K562 (cell line): ENCODE measurements around the gene WFIKKN1. TPM values are rescaled to one million over a fixed set of nuclear protein-coding genes. Genes with fewer than 3 reads are reported as not detected.

Source experiments
- ATAC-seq: fragments of 200-7000 bp; cut with Tn5 transposase; 3 replicates; pipeline ENCODE4 v1.9.1; 2020; ENCODE audit warnings: moderate library complexity
- BruUV-seq: library from RNA; stranded (reverse); fragments of 400-500 nt; replicated peaks from 2 replicates; lab custom pipeline; 2021; lab: Mats Ljungman, UMichigan
- CTCF ChIA-PET: fragments of 300-600 bp; formaldehyde crosslinking; extraction: SDS; loops from one replicate; lab custom pipeline; 2021; ENCODE audit warnings: low intra/inter-chr PET ratio; lab: Yijun Ruan, JAX
- POLR2A ChIA-PET: fragments of 300-600, 350-650 bp; sonication (Branson Sonifier 250); formaldehyde crosslinking; extraction: SDS; loops from one replicate; lab custom pipeline; 2021; ENCODE audit warnings: antibody characterized with exemption, inconsistent platforms; lab: Yijun Ruan, JAX
- DNase-seq, 4 experiments: peaks; one replicate each; pipeline versions ENCODE4 v3.0.0 to v3.0.0-alpha.2; 2011 to 2018; ENCODE audit warnings: low spot score in 3 of 4, mixed read lengths in 3 of 4; ENCODE audit errors: extremely low read depth in 1 of 4
- FAIRE-seq: peaks from 2 replicates; lab custom pipeline; 2011; peaks lifted over from hg19 to GRCh38; lab: Jason Lieb, UNC
- H2AFZ ChIP-seq: 2 replicates; pipeline ENCODE4 v1.6.0; 2011; ENCODE audit warnings: low read depth, low read length, control low read depth, inconsistent platforms
- H3K27ac ChIP-seq: fragments of 200-600 bp; 3 replicates; pipeline ENCODE4 v1.8.0; 2011; ENCODE audit warnings: low read depth, mild to moderate bottlenecking, control low read depth, inconsistent platforms, low read length, moderate library complexity, mixed read lengths; ENCODE audit errors: extremely low read depth
- H3K27me3 ChIP-seq, 2 experiments: fragments of 300-600 bp in 1 of 2; 2 replicates in 1 of 2; 3 replicates in 1 of 2; pipeline versions ENCODE4 v1.6.0 to v1.8.0; 2011; ENCODE audit warnings: inconsistent platforms in 2 of 2, low read length in 2 of 2, mild to moderate bottlenecking in 1 of 2, mixed read lengths in 1 of 2, moderate library complexity in 1 of 2; ENCODE audit not compliant: control insufficient read depth in 2 of 2, insufficient read depth in 2 of 2
- H3K36me3 ChIP-seq: fragments of 300-600 bp; 3 replicates; pipeline ENCODE4 v1.8.0; 2011; ENCODE audit warnings: mild to moderate bottlenecking, low read length, inconsistent platforms; ENCODE audit not compliant: control insufficient read depth, insufficient read depth
- H3K4me1 ChIP-seq, 2 experiments: fragments of 200-600 bp in 1 of 2; replicated peaks in 1 of 2; 2 replicates in 1 of 2; 3 replicates in 1 of 2; pipeline versions ENCODE4 v1.5.1 to v1.8.0; 2011; ENCODE audit warnings: inconsistent platforms in 2 of 2, low read length in 2 of 2, mild to moderate bottlenecking in 1 of 2, mixed read lengths in 1 of 2, moderate library complexity in 1 of 2; ENCODE audit not compliant: control insufficient read depth in 2 of 2, insufficient read depth in 2 of 2
- H3K4me2 ChIP-seq: 2 replicates; pipeline ENCODE4 v1.6.1; 2011; ENCODE audit warnings: low read length, control low read depth, inconsistent platforms, mixed read lengths; ENCODE audit not compliant: insufficient read depth
- H3K4me3 ChIP-seq: fragments of 200-600 bp; sonication (generic), shearing (Covaris generic); 2 replicates; pipeline ENCODE4 v1.5.1; 2016; ENCODE audit warnings: control low read depth, inconsistent platforms
- H3K79me2 ChIP-seq: fragments of 200-600 bp; 3 replicates; pipeline ENCODE4 v1.8.0; 2011; ENCODE audit warnings: low read length, inconsistent platforms; ENCODE audit not compliant: control insufficient read depth, insufficient read depth
- H3K9ac ChIP-seq, 2 experiments: 2 replicates each; pipeline versions ENCODE4 v1.6.0 to v1.6.1; 2011; ENCODE audit warnings: low read depth in 2 of 2, low read length in 2 of 2, control low read depth in 1 of 2, inconsistent platforms in 1 of 2, mild to moderate bottlenecking in 1 of 2, mixed read lengths in 1 of 2; ENCODE audit not compliant: insufficient read depth in 1 of 2
- H3K9me1 ChIP-seq: one replicate; pipeline ENCODE4 v1.6.0; 2011; ENCODE audit warnings: inconsistent platforms, mild to moderate bottlenecking, low read length, moderate library complexity; ENCODE audit not compliant: control insufficient read depth, insufficient read depth
- H3K9me3 ChIP-seq: replicated peaks from 2 replicates; pipeline ENCODE4 v1.5.1; 2011; ENCODE audit warnings: low read depth, low read length, inconsistent platforms; ENCODE audit not compliant: control insufficient read depth, insufficient read depth
- H4K20me1 ChIP-seq: replicated peaks from 2 replicates; pipeline ENCODE4 v1.6.1; 2011; ENCODE audit warnings: low read length, inconsistent platforms, mixed read lengths; ENCODE audit not compliant: control insufficient read depth, insufficient read depth
- DIDO1 ChIP-seq: fragments of 450-650 bp; IDR thresholded peaks from 2 replicates; pipeline ENCODE4 v1.6.1; 2016; ENCODE audit warnings: low read depth, missing biosample characterization, missing genetic modification characterization
- DPF2 ChIP-seq: fragments of 450-650 bp; IDR thresholded peaks from 2 replicates; pipeline ENCODE4 v1.6.1; 2016
- EWSR1 ChIP-seq: fragments of 450-650 bp; IDR thresholded peaks from 2 replicates; pipeline ENCODE4 v1.6.1; 2018; ENCODE audit warnings: borderline replicate concordance, mild to moderate bottlenecking, low read depth, moderate library complexity; ENCODE audit not compliant: partially characterized antibody
- IRF2 ChIP-seq: sonication (generic); formaldehyde crosslinking; IDR thresholded peaks from 2 replicates; pipeline ENCODE4 v1.8.1; 2022; ENCODE audit warnings: mild to moderate bottlenecking, missing genetic modification reagents
- KLF13 ChIP-seq: fragments of 450-650 bp; IDR thresholded peaks from 2 replicates; pipeline ENCODE4 v1.6.1; 2016; ENCODE audit warnings: missing genetic modification characterization, low read depth, mild to moderate bottlenecking, missing compliant biosample characterization, moderate library complexity, borderline replicate concordance
- MED1 ChIP-seq: sonication (generic); formaldehyde crosslinking; IDR thresholded peaks from 2 replicates; pipeline ENCODE4 v1.8.1; 2023; ENCODE audit warnings: missing genetic modification reagents, borderline replicate concordance
- MYNN ChIP-seq, 2 experiments: sonication (generic); formaldehyde crosslinking in 1 of 2; IDR thresholded peaks; 2 replicates each; pipeline versions ENCODE4 v1.5.0 to v1.6.1; 2016 to 2020; ENCODE audit warnings: antibody characterized with exemption in 1 of 2, missing genetic modification reagents in 1 of 2
- NFE2 ChIP-seq: IDR thresholded peaks from 2 replicates; pipeline ENCODE4 v1.6.1; 2014; ENCODE audit warnings: antibody characterized with exemption, low read depth
- POLR2A ChIP-seq: fragments of 450-650 bp; conservative IDR thresholded peaks from 2 replicates; pipeline ENCODE4 v1.6.1; 2016
- POLR2G ChIP-seq: fragments of 200-400 bp; formaldehyde crosslinking; IDR thresholded peaks from 2 replicates; pipeline ENCODE4 v1.6.1; 2017; ENCODE audit warnings: low read depth, mild to moderate bottlenecking, antibody characterized with exemption, low read length, moderate library complexity
- RBFOX2 ChIP-seq: fragments of 200-400 bp; formaldehyde crosslinking; IDR thresholded peaks from 2 replicates; pipeline ENCODE4 v1.6.1; 2017; ENCODE audit warnings: low read depth, mild to moderate bottlenecking, low read length, moderate library complexity
- ZNF124 ChIP-seq: sonication (generic); formaldehyde crosslinking; IDR thresholded peaks from 2 replicates; pipeline ENCODE4 v1.8.1; 2022; ENCODE audit warnings: missing genetic modification reagents
- ZNF224 ChIP-seq: sonication (generic); formaldehyde crosslinking; IDR thresholded peaks from 2 replicates; pipeline ENCODE4 v1.8.0; 2022; ENCODE audit warnings: mild to moderate bottlenecking, missing genetic modification reagents
- ZSCAN32 ChIP-seq: fragments of 450-650 bp; formaldehyde crosslinking; IDR thresholded peaks from 2 replicates; pipeline ENCODE4 v1.4.0; 2020; ENCODE audit warnings: mild to moderate bottlenecking, moderate library complexity
- WGBS: fragments of 100-300 bp; shearing (Covaris generic); methylation state at CpG from one replicate; pipeline ENCODE4 v1.1.6; 2016; ENCODE audit warnings: low coverage, mixed read lengths; ENCODE audit not compliant: insufficient coverage; ENCODE audit errors: missing lambda C conversion rate; 5-methylcytosine and 5-hydroxymethylcytosine counted together
- in situ Hi-C: fragments of 300-500 bp; cut with MboI; formaldehyde crosslinking; loops from 4 replicates; pipeline ENCODE4 v1.15.0; 2018; ENCODE audit warnings: inconsistent platforms, mixed read lengths
- intact Hi-C: fragments of 100-400 bp; cut with micrococcal nuclease; formaldehyde crosslinking; loops from 2 replicates; pipeline ENCODE4 v1.14.2; 2022
- polyA plus RNA-seq, 8 experiments: library from polyadenylated mRNA; depleted of rRNA in 4 of 8; stranded (reverse) in 5 of 8; unstranded in 3 of 8; fragments of >200 nt; fragmentation: Nextera tagmentation in 2 of 8; fragmentation: Illumina TruSeq in 1 of 8; extraction: Ambion mirVana in 2 of 8; extraction: Trizol in 1 of 8; gene quantifications; 2 replicates each; pipeline versions ENCODE4 v1.2.1 to v1.2.3, GENCODE V29; 2011 to 2014; ENCODE audit warnings: inconsistent platforms in 1 of 8, missing spikeins in 1 of 8
- total RNA-seq, 7 experiments: library from RNA; depleted of rRNA in 6 of 7; stranded (reverse); fragments of >200 nt in 6 of 7; fragmentation: Illumina TruSeq in 2 of 7; extraction: Trizol in 2 of 7; gene quantifications; 2 replicates each; pipeline versions ENCODE4 v1.2.1 to v1.2.3, GENCODE V29; 2011 to 2021; ENCODE audit warnings: low replicate concordance in 1 of 7

WFIKKN1 gene
- total and polyA plus RNA-seq, 9 of the 15 experiments (the other 6 are each of a cell fraction or from before 2014, with no cell fraction given): 0.14 to 1.1 (median 0.50) TPM; not detected in 4

- Histone ChIP-seq H3K27me3 (no peaks in the 10 kb centered on the region), H3K9me1 (peaks cover 5% of the 10 kb centered on the region), H4K20me1 (peaks cover 8% of the 10 kb centered on the region; the same call in 1 of the 2 replicates), H3K79me2 (peaks cover 22% of the 10 kb centered on the region), H3K9ac (0 out of 4 replicates have a peak overlapping the region, but pooled peaks of 1 of the 2 experiments have one; percentile 36), H3K27ac (no peak overlapping the region), H3K36me3 (peaks cover 7% of the 10 kb centered on the region; the same call in 1 of the 3 replicates), H3K9me3 (no peaks in the 10 kb centered on the region), H3K4me1 (peaks cover 9 to 83% of the 10 kb centered on the region in 2 experiments; a peak in 4 of 5 replicates), H3K4me3 (no peak overlapping the region), H2AFZ (no peak overlapping the region), H3K4me2 (no peak overlapping the region)
- ATAC-seq (no peak), DNase-seq (peak in 1 of 4 experiments; percentile 21), FAIRE-seq (no peak)
- 52% methylated on average over 27 of the region's 38 CpGs for WGBS
- no TSS peak for BruUV-seq
- peak; percentile 63 for TF ChIP-seq POLR2G
- TF ChIP-seq ZNF124 (CRISPR knock-in tag): no peak
- 0 out of 2 replicates have a peak, but pooled peaks have one; percentile 34 for TF ChIP-seq POLR2A
- TF ChIP-seq MED1: no peak
- no peak for TF ChIP-seq ZNF224 (CRISPR knock-in tag)
- TF ChIP-seq KLF13 (tag): no peak
- TF ChIP-seq NFE2: no peak
- TF ChIP-seq DIDO1 (tag): no peak
- 0 out of 2 replicates have a peak, but pooled peaks have one; percentile 11 for TF ChIP-seq MYNN (IDR thresholded peaks at IDR 0.05)
- TF ChIP-seq MYNN (CRISPR knock-in tag; IDR thresholded peaks at IDR 0.05): no peak
- TF ChIP-seq DPF2: no peak
- peak; percentile 28; the same call in 1 of the 2 replicates for TF ChIP-seq RBFOX2
- no peak for TF ChIP-seq IRF2 (CRISPR knock-in tag)
- no peak for TF ChIP-seq EWSR1
- TF ChIP-seq ZSCAN32 (CRISPR knock-in tag): no peak
- intact Hi-C loops: no loop called here
- in situ Hi-C loops: no loop called here
- ChIA-PET POLR2A (interaction anchor here (0.6 to 0.8 kb wide), 3 partner anchors 17 to 70 kb away, joined by 3 to 4 read pairs (median 4); partner anchors contain the start of gene NHLRC4), CTCF (no interaction called here)
These were observed 46.8 kb upstream of the WFIKKN1 start for GRCh38 chr16:583815-584591.
